Neural cell (in vitro differentiated cells): ENCODE measurements around the gene HNF1B. TPM values are rescaled to one million over a fixed set of nuclear protein-coding genes. Genes with fewer than 3 reads are reported as not detected.

Experiments used
- H2AFZ ChIP-seq: fragments of 200-600, 300-800 bp; sonication (generic), shearing (Covaris generic); 2 replicates; pipeline ENCODE4 v1.6.0; 2014; ENCODE audit warnings: low read depth, mild to moderate bottlenecking, antibody characterized with exemption, low read length, moderate library complexity
- H3F3A ChIP-seq: fragments of 200-600 bp; shearing (Covaris generic); 2 replicates; pipeline ENCODE4 v1.6.1; 2016; ENCODE audit warnings: mild to moderate bottlenecking, moderate library complexity, mixed read lengths, antibody characterized with exemption, low read length; ENCODE audit not compliant: insufficient read depth, poor library complexity, severe bottlenecking
- H3K27ac ChIP-seq: fragments of 200-600, 300-800 bp; sonication (generic), shearing (Covaris generic); 2 replicates; pipeline ENCODE4 v1.5.1; 2014; ENCODE audit warnings: mild to moderate bottlenecking, low read length, moderate library complexity
- H3K27me3 ChIP-seq: fragments of 300-800, 200-600 bp; sonication (generic), shearing (Covaris generic); 2 replicates; pipeline ENCODE4 v1.6.0; 2014; ENCODE audit warnings: mild to moderate bottlenecking, low read depth, low read length, moderate library complexity; ENCODE audit not compliant: insufficient read depth
- H3K36me3 ChIP-seq: fragments of 300-800, 200-600 bp; sonication (generic), shearing (Covaris generic); 2 replicates; pipeline ENCODE4 v1.5.1; 2014; ENCODE audit warnings: mild to moderate bottlenecking, antibody characterized with exemption, low read length, moderate library complexity; ENCODE audit not compliant: insufficient read depth
- H3K4me2 ChIP-seq: fragments of 300-800, 200-600 bp; sonication (generic), shearing (Covaris generic); 2 replicates; pipeline ENCODE4 v1.6.0; 2014; ENCODE audit warnings: mild to moderate bottlenecking, low read length
- H3K4me3 ChIP-seq: fragments of 300-800, 200-600 bp; sonication (generic), shearing (Covaris generic); 2 replicates; pipeline ENCODE4 v1.5.1; 2014; ENCODE audit warnings: mild to moderate bottlenecking, low read length, moderate library complexity
- H3K79me2 ChIP-seq: fragments of 200-600 bp; shearing (Covaris generic); replicated peaks from 2 replicates; pipeline ENCODE4 v1.6.0; 2014; ENCODE audit warnings: mild to moderate bottlenecking, low read length, moderate library complexity; ENCODE audit not compliant: insufficient read depth
- H3K9ac ChIP-seq: fragments of 300-800, 200-600 bp; sonication (generic), shearing (Covaris generic); 2 replicates; pipeline ENCODE4 v1.6.1; 2016; ENCODE audit warnings: mild to moderate bottlenecking, low read length, mixed read lengths
- H3K9me2 ChIP-seq: fragments of 200-600 bp; shearing (Covaris generic); 2 replicates; pipeline ENCODE4 v1.6.1; 2016; ENCODE audit warnings: mild to moderate bottlenecking, low read length, mixed read lengths; ENCODE audit not compliant: insufficient read depth
- H3K9me3 ChIP-seq: fragments of 200-600, 300-800 bp; sonication (generic), shearing (Covaris generic); 2 replicates; pipeline ENCODE4 v1.6.1; 2016; ENCODE audit warnings: mild to moderate bottlenecking, mixed run types, low read length, moderate library complexity, mixed read lengths
- H4K20me1 ChIP-seq: fragments of 200-600 bp; shearing (Covaris generic); 2 replicates; pipeline ENCODE4 v1.6.1; 2016; ENCODE audit warnings: mild to moderate bottlenecking, mixed run types; ENCODE audit not compliant: insufficient read depth
- CTCF ChIP-seq: fragments of 450-650 bp; IDR thresholded peaks from 2 replicates; pipeline ENCODE4 v1.5.1; 2014; ENCODE audit warnings: antibody characterized with exemption, mild to moderate bottlenecking, moderate library complexity; ENCODE audit not compliant: poor library complexity, severe bottlenecking
- EP300 ChIP-seq: fragments of 450-650 bp; conservative IDR thresholded peaks from 2 replicates; pipeline ENCODE4 v1.6.1; 2014; ENCODE audit warnings: antibody characterized with exemption, mild to moderate bottlenecking, moderate library complexity; ENCODE audit not compliant: poor library complexity, severe bottlenecking
- EZH2 ChIP-seq: fragments of 200-600, 300-800 bp; shearing (Covaris generic), sonication (generic); IDR thresholded peaks from 2 replicates; pipeline ENCODE4 v1.6.1; 2014; ENCODE audit warnings: antibody characterized with exemption, low read length, borderline replicate concordance, mild to moderate bottlenecking; ENCODE audit not compliant: insufficient read depth, poor library complexity, severe bottlenecking
- MXI1 ChIP-seq: fragments of 450-650 bp; conservative IDR thresholded peaks from 2 replicates; pipeline ENCODE4 v1.6.1; 2014; ENCODE audit warnings: antibody characterized with exemption, mild to moderate bottlenecking; ENCODE audit not compliant: poor library complexity, severe bottlenecking
- POLR2AphosphoS5 ChIP-seq: IDR thresholded peaks from 2 replicates; pipeline ENCODE4 v1.6.1; 2012
- RAD21 ChIP-seq: fragments of 450-650 bp; conservative IDR thresholded peaks from 2 replicates; pipeline ENCODE4 v1.6.1; 2014; ENCODE audit warnings: antibody characterized with exemption, mild to moderate bottlenecking, moderate library complexity
- REST ChIP-seq: IDR thresholded peaks from 2 replicates; pipeline ENCODE4 v1.6.1; 2012; ENCODE audit warnings: borderline replicate concordance
- SMC3 ChIP-seq: fragments of 450-650 bp; conservative IDR thresholded peaks from 2 replicates; pipeline ENCODE4 v1.6.1; 2014; ENCODE audit warnings: antibody characterized with exemption, mild to moderate bottlenecking, moderate library complexity; ENCODE audit not compliant: poor library complexity
- TAF1 ChIP-seq: IDR thresholded peaks from 2 replicates; pipeline ENCODE4 v1.6.1; 2012; ENCODE audit warnings: low read depth
- polyA plus RNA-seq: library from polyadenylated mRNA; depleted of rRNA; stranded (reverse); fragments of >200 nt; gene quantifications from 2 replicates; pipeline ENCODE4 v1.2.3, GENCODE V29; 2014

HNF1B gene
- polyA plus RNA-seq, 1 donor from 2014 or later, result not detected

- Histone ChIP-seq H2AFZ (no peak overlapping the region), H3K4me3 (no peak overlapping the region), H3K27me3 (peaks cover 79% of the 10 kb centered on the region), H3K9me2 (no peaks in the 10 kb centered on the region), H3K9me3 (no peaks in the 10 kb centered on the region), H3K4me2 (no peak overlapping the region), H3K27ac (no peak overlapping the region), H3K79me2 (no peaks in the 10 kb centered on the region), H3K9ac (no peak overlapping the region), H3F3A (no peaks in the 10 kb centered on the region), H3K36me3 (no peaks in the 10 kb centered on the region), H4K20me1 (no peaks in the 10 kb centered on the region)
- TF ChIP-seq TAF1 (no peak), MXI1 (no peak), SMC3 (no peak), REST (no peak), RAD21 (no peak), EP300 (no peak), POLR2AphosphoS5 (no peak), EZH2 (no peak), CTCF (no peak)
Observed at GRCh38 chr17:37746617-37747016, 1.8 kb upstream of the HNF1B start.

GRCh38 chr17:37745801-37746426 is 1.1 kb upstream of the HNF1B start:
- Histone ChIP-seq H3K36me3 (no peaks in the 10 kb centered on the region), H3K9ac (no peak overlapping the region), H3K9me3 (no peaks in the 10 kb centered on the region), H2AFZ (no peak overlapping the region), H3K4me3 (no peak overlapping the region), H3K27ac (no peak overlapping the region), H3K79me2 (no peaks in the 10 kb centered on the region), H4K20me1 (no peaks in the 10 kb centered on the region), H3F3A (no peaks in the 10 kb centered on the region), H3K9me2 (no peaks in the 10 kb centered on the region), H3K4me2 (no peak overlapping the region), H3K27me3 (peaks cover 86% of the 10 kb centered on the region)
- TF ChIP-seq EZH2 (no peak), RAD21 (no peak), TAF1 (no peak), MXI1 (no peak), EP300 (no peak), CTCF (no peak), POLR2AphosphoS5 (no peak), REST (no peak), SMC3 (no peak)
